Adrenal gland (tissue), 5 donors: ENCODE data around the gene RAVER1.

Experiments used
- POLR2A ChIP-seq, 2 donors: fragments of 450-650 bp; IDR thresholded peaks; one replicate each; pipeline ENCODE4 v1.6.1; 2017; ENCODE audit warnings: antibody characterized with exemption in 2 of 2, mild to moderate bottlenecking in 2 of 2, moderate library complexity in 1 of 2
- TF ChIP-seq, protein P1 (sequence below), 6 experiments: fragments of 450-650 bp in 4 of 6; fragments of 200-600 bp in 2 of 6; sonication (generic) in 1 of 6; IDR thresholded peaks; 1 replicate in 5 of 6; 2 replicates in 1 of 6; pipeline versions ENCODE4 v1.5.1 to v1.8.0; 2016 to 2021; ENCODE audit warnings: antibody characterized with exemption in 6 of 6, mild to moderate bottlenecking in 2 of 6, moderate library complexity in 1 of 6
- donor health status: DM: no; HTN: no; CAD: no.

DNA sequence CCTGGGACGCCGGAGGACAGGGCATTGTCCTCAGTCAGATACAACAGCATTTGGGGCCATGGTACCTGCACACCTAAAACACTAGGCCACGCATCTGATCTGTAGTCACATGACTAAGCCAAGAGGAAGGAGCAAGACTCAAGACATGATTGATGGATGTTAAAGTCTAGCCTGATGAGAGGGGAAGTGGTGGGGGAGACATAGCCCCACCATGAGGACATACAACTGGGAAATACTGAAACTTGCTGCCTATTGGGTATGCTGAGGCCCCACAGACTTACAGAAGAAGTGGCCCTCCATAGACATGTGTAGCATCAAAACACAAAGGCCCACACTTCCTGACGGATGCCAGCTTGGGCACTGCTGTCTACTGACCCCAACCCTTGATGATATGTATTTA lies 47.9 kb downstream of the RAVER1 start:
- TF ChIP-seq, protein P1, sequence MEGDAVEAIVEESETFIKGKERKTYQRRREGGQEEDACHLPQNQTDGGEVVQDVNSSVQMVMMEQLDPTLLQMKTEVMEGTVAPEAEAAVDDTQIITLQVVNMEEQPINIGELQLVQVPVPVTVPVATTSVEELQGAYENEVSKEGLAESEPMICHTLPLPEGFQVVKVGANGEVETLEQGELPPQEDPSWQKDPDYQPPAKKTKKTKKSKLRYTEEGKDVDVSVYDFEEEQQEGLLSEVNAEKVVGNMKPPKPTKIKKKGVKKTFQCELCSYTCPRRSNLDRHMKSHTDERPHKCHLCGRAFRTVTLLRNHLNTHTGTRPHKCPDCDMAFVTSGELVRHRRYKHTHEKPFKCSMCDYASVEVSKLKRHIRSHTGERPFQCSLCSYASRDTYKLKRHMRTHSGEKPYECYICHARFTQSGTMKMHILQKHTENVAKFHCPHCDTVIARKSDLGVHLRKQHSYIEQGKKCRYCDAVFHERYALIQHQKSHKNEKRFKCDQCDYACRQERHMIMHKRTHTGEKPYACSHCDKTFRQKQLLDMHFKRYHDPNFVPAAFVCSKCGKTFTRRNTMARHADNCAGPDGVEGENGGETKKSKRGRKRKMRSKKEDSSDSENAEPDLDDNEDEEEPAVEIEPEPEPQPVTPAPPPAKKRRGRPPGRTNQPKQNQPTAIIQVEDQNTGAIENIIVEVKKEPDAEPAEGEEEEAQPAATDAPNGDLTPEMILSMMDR (IDR thresholded peaks at IDR 0.05): no peak
- no peak for TF ChIP-seq POLR2A (IDR thresholded peaks at IDR 0.05)
